WTC11 (cell line): ENCODE results near the gene MEGF11.

Experiments
- CBFB ChIP-seq: sonication (generic); formaldehyde crosslinking; IDR thresholded peaks from 2 replicates; pipeline ENCODE4 v1.8.1; 2022; ENCODE audit warnings: mild to moderate bottlenecking, low read depth, missing genetic modification reagents
- CREM ChIP-seq: sonication (generic); formaldehyde crosslinking; IDR thresholded peaks from 2 replicates; pipeline ENCODE4 v1.8.1; 2022; ENCODE audit warnings: mild to moderate bottlenecking, missing genetic modification reagents, moderate library complexity
- CTCF ChIP-seq: fragments of 200-600 bp; IDR thresholded peaks from 2 replicates; pipeline ENCODE4 v1.8.0; 2022; ENCODE audit warnings: antibody characterized with exemption
- E2F4 ChIP-seq: sonication (generic); formaldehyde crosslinking; IDR thresholded peaks from 2 replicates; pipeline ENCODE4 v1.8.1; 2022; ENCODE audit warnings: low read depth, mild to moderate bottlenecking, moderate library complexity, missing genetic modification reagents, borderline replicate concordance
- ETV6 ChIP-seq: sonication (generic); formaldehyde crosslinking; IDR thresholded peaks from 2 replicates; pipeline ENCODE4 v1.8.1; 2022; ENCODE audit warnings: mild to moderate bottlenecking, missing genetic modification reagents
- FOXP4 ChIP-seq: sonication (generic); formaldehyde crosslinking; IDR thresholded peaks from 2 replicates; pipeline ENCODE4 v1.8.0; 2022; ENCODE audit warnings: mild to moderate bottlenecking, missing genetic modification reagents
- NFYB ChIP-seq: sonication (generic); formaldehyde crosslinking; conservative IDR thresholded peaks from 2 replicates; pipeline ENCODE4 v1.8.0; 2022; ENCODE audit warnings: low read depth, missing genetic modification reagents
- NR1H2 ChIP-seq: sonication (generic); formaldehyde crosslinking; IDR thresholded peaks from 2 replicates; pipeline ENCODE4 v1.9.0; 2021; ENCODE audit warnings: mild to moderate bottlenecking, moderate library complexity, missing genetic modification reagents
- ZSCAN18 ChIP-seq: fragments of 250-450 bp; sonication (Bioruptor Pico); IDR thresholded peaks from 2 replicates; pipeline ENCODE4 v2.1.2; 2022; ENCODE audit warnings: mild to moderate bottlenecking, moderate library complexity

GRCh38 chr15:65919353-65919752 lies 334.2 kb downstream of the MEGF11 start:
- no peak for TF ChIP-seq ETV6
- TF ChIP-seq CTCF: no peak
- TF ChIP-seq CREM (CRISPR knock-in tag): no peak
- no peak for TF ChIP-seq NFYB (CRISPR knock-in tag)
- TF ChIP-seq E2F4 (CRISPR knock-in tag): no peak
- no peak for TF ChIP-seq FOXP4 (CRISPR knock-in tag)
- no peak for TF ChIP-seq NR1H2 (CRISPR knock-in tag)
- no peak for TF ChIP-seq ZSCAN18 (CRISPR knock-in tag)
- no peak for TF ChIP-seq CBFB
